GM21447 (cell line): ENCODE measurements around the gene CGAS.
A peak's percentile ranks its signal among the peaks of the same experiment; 100 is the strongest.
"Not testable (repeated sequence)": the region's sequence is repeated elsewhere in the genome, so short reads cannot be mapped to it uniquely, and the experiment has no call there.

Source experiments
- ATAC-seq: cut with Tn5 transposase; IDR thresholded peaks from one replicate; pipeline ENCODE4 v1.9.1; 2021; ENCODE audit not compliant: unreplicated experiment

Gene CGAS

DNA sequence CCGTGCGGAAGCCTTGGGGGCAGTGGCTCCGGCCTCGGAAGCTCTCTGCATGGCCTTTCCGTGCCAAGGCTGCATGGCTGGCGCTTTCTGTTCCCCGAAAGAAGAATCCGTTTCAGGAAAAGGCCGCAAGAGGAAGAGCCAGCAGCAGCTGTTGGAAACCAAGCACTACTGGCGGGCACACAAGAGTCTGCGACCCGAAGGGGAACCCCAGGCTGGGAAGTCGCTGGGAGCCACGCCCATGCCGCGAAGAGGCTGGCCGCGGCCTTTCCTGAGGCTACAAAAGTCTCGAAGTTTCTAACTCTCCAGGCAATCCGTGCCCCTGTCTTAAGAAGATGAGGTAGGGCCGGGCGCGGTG is at the start of gene CGAS:
Gene CGAS, minus strand, starts transcription at position 191 of the 355 bp plus-strand sequence. Its CDS starts 116 bp downstream, at position 75.
- ATAC-seq: peak; percentile 78

DNA sequence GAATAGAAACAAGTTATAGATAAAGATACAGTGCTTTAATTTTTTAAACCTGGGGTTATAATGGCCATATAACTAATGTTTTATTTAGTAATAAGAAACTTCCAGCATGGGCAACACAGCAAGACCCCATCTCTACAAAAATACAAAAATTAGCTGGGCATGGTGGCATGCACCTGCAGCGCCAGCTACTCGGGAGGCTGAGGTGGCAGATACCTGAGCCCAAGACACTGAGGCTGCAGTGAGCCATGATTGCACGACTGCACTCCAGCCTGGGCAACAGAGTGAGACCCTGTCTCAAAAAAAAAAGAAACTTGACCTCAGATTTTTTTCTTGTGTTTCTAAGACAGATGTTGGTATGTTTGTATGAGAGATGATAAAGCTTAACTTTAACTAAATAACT is 45.8 kb upstream of the CGAS start:
- ATAC-seq: no peak

DNA sequence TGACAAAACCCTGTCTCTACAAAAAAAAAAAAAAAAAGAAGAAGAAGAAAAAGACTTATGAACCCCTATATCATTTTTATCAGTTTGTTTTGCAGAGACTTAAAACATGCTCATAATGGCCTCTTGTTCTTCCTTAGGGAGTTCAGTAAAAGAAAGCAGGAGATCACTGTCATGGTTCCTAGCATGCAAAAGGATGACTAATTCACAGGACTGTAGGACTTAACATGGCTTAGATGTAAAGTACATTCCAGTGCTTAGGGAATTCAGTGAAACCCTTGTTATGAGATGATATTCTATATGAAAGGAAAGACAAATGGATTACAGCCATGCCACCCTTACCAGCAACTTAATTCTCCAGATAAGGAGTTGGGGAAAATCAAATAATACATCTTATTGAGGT is 39.3 kb upstream of the CGAS start:
- no peak for ATAC-seq

DNA sequence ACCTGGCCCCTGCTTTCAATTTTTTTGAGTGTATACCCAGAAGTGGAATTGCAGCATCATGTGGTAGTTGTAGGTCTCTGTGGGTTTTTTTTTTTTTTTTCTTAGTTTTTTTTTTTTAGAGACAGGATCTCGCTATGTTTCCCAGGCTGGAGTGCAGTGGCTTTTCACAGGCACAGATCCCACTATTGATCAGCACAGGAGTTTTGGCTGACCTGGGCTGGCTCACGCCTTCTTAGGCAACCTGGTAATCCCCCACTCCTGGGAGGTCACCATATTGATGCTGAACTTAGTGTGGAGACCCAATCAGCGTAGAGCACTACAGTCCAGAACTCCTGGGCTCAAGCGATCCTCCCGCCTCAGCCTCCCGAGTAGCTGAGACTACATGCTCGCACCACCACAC is 35.4 kb upstream of the CGAS start:
- no peak for ATAC-seq

DNA sequence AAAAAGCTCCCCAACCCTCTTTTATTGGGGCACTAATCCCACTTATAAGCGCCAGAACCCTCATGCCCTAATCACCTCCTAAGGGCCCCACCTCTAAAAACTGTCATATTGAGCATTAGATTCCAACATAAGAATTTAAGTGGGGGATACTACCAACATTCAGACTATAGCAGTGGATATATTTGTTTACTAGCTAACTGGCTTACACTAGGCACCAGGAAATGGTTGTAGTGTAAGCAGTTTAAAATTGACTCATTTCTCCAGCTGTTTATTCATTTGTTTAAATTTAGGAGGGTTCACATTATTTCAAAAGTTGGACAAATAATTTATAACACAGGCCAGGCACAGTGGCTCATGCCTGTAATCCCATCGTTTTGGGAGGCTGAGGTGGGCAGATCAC is 32.3 kb upstream of the CGAS start:
- no peak for ATAC-seq

DNA sequence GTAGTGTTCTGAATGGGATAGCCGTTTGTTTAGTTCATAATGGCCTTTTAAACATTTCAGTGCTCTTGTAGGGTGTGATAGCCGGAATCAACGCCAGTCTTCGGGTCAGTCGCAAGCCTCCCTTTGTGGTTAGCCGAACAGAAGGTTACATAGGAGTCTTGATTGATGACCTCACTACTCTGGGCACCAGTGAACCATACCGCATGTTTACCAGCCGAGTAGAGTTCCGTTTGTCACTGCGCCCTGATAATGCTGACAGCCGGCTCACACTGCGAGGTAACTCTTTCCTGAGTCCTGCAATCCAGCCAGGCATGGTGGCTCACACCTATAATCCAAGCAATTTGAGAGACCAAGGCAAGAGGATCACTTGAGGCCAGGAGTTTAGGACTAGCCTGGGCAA is 29.9 kb upstream of the CGAS start:
- no peak for ATAC-seq

DNA sequence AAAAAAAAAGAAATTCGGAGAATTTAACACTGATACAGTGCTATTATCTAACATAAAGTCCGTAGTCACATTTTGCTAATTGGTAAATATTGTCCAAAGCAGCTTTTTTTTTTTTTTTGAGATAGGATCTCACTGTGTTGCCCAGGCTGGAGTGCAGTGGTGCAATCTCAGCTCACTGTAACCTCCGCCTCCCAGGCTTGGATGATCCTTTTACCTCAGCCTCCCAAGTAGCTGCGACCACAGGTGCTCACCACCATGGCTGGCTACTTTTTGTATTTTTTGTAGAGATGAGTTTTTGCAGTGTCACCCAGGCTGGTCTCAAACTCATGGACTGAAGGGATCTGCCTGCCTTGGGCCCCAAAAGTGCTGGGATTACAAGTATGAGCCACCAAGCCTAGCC is 25.3 kb upstream of the CGAS start:
- no peak for ATAC-seq

DNA sequence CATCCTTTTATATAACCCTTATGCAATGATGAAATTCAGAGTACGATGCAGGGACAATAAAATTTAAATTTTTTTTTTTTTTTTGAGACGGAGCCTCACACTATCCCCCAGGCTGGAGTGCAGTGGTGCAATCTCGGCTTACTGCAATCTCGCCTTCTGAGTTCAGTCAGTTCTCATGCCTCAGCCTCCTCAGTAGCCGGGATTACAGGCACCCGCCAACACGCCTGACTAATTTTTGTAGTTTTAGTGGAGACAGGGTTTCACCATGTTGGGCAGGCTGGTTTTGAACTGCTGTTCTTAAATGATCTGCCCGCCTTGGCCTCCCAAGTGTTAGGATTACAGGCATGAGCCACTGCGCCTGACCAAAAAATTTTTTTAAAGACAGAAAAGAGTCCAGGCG is 24.6 kb upstream of the CGAS start:
- no peak for ATAC-seq

DNA sequence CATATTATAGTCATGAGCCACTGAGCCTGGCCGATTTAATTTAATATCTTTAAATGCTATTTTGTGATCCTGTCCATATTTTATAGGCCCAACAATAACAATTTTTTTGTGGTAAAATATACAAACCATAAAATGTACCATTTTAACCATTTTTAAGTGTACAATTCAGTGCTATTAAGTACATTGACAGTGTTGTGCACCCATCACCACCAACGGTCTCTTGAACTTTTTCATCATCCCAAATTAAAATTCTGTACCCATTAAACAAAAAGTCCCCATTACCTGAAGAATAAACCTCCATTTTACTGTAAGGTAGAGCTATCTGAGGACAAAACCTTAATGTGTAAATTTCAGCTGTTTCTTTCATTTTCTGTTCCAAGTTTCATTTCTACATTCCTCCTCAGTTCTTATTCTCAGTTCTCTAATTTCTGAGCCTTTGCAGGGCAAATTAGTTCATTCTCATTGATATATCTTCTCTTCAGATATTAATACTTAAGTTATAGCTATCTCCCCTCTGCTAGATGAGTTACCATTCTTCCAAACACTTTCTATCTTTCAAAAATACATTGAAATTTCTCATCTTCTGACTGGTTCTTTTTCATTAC is 19.7 kb upstream of the CGAS start:
- ATAC-seq: peak; percentile 96

DNA sequence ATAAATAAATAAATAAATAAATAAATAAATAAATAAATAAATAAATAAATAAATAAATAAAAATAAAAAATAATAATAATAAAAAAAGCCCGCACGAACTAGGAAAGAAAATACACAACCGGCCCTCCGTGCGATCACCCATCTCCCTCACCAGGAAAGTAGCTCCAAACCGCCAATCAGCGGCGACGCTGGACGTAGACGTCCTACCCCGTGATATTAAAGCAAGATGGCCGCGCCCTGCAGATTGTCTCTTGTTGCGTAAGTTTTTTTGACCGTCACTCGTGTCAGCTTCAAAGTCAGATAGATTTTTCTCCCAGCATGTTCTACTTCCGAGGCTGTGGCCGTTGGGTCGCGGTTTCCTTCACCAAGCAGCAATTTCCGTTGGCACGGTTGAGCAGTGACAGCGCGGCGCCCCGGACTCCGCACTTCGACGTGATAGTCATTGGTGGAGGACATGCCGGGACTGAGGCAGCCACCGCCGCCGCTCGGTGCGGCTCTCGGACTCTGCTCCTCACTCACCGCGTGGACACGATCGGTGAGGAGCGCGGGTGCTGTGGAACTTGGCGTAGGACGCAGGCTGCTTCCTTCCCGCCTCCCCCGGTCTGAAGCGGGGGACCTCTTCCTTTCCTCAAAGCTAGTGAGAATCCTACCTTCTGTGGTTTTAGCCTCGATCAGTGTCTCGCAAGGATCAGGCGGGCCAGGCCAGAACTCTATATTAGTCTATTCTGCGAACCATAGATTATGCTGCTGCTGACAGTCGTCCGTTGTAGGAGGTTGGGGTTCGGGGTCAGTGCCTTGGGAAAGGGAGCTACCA is 9.6 kb upstream of the CGAS start, which contains the start of gene MTO1:
Gene MTO1, plus strand, starts transcription at position 201 of the 814 bp plus-strand sequence. Its CDS starts 118 bp downstream, at position 319.
- peak; percentile 96 for ATAC-seq

DNA sequence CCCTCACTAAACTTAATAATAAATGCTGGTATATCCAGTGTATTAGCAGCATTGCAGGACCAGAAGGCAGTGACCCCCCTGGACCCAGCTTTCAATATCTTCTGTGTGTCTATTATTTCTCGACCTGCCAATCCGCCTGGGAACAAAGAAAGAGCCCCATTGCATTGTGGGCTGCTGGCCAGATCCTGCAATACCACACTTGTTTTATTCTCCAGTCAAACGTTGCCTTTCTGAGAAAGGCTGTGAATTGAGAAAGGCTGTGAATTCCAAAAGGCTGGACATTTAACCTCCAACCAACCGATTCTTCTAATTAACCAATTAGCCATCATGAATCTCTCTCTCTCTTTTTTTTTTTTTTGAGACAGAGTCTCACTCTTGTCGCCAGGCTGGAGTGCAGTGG is 8.0 kb upstream of the CGAS start:
- ATAC-seq: no peak

DNA sequence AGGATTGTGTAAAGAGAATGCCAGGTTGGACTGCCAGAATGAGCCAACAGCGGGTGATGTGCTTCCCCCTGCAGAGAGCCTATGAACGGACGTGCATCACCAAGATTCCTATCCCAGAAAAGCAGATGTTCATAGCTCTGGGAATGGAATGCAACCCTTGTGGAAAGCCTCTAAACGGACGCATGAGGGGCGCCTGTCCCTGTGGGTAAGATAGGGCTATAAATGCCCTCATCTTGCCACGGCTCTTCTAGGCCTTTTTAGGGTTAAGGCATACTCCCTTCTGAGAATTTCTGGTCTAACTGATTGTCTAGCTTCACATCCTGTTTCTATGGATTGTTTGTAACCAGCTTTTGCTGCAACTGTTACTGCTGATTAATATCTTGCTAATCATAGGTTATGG is 7.4 kb upstream of the CGAS start:
- ATAC-seq: not testable (repeated sequence)

DNA sequence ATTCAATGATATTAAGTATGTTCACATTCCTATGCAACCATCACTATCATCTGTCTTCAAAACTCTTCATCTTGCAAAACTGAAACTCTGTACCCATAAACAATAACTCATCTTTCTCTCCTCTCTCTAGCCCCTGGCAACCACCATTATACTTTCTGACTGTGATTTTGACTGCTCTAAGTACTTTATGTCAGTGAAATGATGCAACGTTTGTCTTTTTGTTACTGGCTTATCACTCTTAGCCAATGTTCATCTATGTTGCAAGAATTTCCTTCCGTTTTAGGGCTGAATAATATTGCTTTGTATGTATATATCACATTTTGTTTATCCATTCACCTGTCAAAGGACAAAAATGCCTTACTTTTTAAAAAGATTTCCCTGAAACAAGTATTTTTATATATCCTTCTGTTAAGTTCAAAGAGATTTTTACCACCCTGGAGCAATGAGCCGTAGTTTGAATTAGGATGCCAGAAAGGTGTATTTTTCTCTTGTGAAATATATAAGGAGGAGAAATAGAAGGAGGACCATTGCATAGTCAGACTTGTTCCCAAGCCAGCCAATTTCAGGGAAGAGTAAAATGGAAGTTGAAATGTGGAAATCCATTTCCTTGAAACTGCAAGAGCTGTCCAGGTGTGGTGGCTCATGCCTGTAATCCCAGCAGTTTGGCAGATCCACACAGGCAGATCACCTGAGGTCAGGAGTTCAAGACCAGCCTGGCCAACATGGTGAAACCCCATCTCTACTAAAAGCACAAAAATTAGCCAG is 4.0 kb upstream of the CGAS start:
- ATAC-seq: no peak

DNA sequence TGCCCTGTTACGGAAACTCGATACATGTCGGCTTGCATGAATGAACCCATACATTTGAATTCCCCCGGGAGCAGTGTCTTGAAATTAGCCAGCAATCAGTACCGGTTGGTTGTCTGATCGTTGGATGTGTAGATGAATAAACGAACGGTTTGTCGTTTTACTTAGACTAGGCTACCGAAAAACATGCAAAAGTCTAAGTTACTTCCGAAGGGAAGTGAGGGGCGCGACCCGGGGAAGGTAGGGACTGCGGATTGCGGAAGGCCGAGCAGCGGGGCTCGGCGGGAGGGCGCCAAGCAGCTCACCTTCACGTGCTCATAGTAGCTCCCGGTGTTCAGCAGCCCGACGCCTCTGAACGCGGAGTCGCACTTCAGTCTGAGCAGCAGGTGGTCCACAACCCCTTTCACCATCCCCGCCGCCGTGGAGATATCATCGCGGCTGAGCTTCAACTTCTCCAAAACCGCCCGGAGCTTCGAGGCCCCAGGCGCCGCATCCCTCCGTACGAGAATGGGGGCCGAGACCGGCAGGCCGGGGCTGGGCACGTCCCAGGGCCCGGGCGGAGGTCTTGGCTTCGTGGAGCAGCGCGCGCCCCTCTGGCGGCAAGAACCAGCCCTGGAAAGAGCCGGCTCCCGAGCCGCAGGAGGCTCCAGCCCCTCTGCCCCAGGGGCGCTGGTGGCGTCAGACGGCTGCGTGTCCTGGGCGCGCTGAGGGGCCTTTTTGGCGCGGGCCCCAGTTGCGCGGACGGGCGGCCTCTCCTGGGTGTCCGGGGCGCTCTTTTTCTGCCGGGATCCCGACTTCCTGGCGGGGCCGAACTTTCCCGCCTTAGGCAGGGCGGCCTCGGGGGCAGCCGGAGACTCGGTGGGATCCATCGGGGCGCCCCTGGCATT is 632 bp downstream of the CGAS start:
- ATAC-seq: peak; percentile 52

DNA sequence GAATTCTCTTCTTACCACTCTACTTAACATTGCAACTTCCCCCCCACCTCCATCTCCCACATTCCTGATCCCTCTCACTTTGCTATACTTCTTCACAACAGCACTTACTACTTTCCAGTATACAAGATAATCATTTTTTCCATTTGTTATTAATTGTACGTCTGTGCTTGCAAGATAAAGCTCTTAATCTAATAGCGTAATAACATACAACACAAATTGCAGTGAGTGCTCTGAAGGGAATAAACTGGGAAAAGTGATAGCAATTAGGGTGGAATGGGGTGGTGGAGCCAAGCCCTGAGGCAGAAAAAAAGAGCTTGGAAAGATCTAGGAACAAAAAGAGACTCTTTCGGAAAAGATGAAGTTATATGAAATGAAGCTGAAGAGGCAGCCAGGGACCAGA is 8.5 kb downstream of the CGAS start:
- no peak for ATAC-seq

DNA sequence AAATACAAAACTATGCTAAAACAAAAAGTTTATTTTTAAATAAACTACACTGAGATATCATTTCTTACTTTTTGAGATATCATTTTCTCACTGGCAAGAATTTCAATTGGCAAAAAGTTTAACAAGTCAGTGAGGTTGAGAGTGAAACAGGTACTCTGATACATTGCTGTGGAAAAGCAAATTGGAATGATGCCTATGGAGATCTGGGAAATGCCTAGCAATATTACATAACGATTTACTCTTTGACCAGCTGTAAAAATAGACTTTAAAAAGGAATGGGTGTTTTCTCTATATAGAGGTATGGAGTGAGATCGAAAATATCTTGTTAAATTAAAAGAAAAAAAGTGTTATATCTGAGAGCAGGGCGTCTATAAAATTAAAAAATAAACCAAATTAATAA is 16.9 kb downstream of the CGAS start:
- no peak for ATAC-seq

DNA sequence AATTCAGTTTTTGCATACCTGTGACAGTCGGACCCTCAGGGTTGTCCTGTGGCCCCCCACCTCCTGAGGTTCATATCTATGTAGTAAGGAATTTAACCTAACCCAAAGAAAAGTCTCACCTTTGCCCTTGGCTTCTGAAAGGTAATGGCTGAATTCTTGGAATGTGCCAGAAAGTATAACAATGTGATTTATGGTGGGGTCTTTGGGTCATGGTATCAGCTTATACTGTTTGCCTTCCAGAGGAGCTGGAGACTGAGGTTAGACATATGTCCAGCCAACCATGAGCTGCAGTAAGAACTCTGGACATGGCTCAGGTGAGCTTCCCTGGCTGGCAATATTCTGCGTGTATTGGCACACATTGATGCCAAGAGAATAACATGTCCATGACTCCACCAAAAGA is 30.6 kb downstream of the CGAS start:
- no peak for ATAC-seq

DNA sequence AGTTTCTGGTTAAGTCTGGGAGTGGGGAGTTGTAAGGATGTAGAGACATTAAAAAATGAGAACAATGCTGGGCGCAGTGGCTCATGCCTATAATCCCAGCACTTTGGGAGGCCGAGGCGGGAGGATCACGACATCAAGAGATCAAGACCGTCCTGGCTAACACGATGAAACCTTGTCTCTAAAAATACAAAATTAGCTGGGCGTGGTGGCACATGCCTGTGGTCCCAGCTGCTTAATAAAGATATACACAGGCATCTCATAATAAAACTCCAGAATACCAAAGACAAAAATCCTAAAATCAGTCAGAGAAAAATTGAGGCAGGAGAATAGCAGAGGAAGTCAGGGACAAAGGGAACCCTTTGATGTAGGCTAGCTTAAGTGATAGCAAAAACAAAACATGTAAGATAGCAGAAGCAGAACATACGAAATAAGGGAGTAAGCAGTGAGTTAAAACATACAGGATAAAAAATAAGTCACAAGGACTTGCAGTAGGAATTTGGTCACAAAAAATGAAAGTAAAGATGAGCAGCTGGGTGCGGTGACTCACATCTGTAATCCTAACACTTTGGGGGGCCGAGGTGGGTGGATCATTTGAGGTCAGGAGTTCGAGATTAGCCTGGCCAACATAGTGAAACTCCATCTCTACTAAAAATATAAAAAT is 33.9 kb downstream of the CGAS start:
- no peak for ATAC-seq

DNA sequence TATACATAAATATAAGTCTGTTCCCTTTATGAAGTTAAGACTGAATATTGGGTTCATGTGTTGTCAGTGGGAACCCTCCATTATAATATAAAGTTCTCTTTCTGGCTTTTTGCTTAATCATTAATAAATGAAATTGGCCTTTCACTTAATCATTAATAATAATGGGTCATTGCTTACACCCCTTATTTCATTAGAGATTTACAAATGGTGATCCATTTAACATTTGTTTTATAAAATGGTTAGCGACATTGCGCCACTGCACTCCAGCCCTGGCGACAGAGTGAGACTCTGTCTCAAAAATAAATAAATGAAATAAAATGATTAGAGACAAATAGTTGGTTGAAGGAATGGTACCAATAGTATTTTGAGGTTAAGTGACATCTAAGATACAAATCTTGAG is 39.0 kb downstream of the CGAS start:
- no peak for ATAC-seq

DNA sequence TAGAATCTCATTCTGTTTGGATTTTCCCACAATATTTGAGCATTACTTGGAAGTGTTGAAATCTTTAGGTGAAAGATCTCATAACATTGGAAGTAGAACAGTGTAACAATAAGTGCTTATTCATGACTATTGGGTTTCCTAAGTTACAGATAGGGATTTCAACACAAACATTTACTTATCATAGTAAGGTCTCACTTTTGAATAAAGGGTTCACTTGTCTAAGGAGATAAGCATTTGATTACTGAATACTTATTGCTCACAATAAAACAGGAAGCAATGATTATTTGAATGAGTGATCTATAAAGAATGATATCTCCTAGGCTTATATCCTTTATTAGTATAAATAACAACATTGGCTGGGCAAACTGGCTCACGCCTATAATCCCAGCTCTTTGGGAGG is 42.7 kb downstream of the CGAS start:
- ATAC-seq: no peak
